K562 (cell line): Measurements from ENCODE around the gene HOXB7. TPM values are rescaled to one million over a fixed set of nuclear protein-coding genes. Genes with fewer than 3 reads are reported as not detected.

Source experiments
- ATAC-seq: fragments of 200-7000 bp; cut with Tn5 transposase; 3 replicates; pipeline ENCODE4 v1.9.1; 2020; ENCODE audit warnings: moderate library complexity
- BruUV-seq: library from RNA; stranded (reverse); fragments of 400-500 nt; replicated peaks from 2 replicates; lab custom pipeline; 2021; lab: Mats Ljungman, UMichigan
- CTCF ChIA-PET: fragments of 300-600 bp; formaldehyde crosslinking; extraction: SDS; loops from one replicate; lab custom pipeline; 2021; ENCODE audit warnings: low intra/inter-chr PET ratio; lab: Yijun Ruan, JAX
- POLR2A ChIA-PET: fragments of 300-600, 350-650 bp; sonication (Branson Sonifier 250); formaldehyde crosslinking; extraction: SDS; loops from one replicate; lab custom pipeline; 2021; ENCODE audit warnings: antibody characterized with exemption, inconsistent platforms; lab: Yijun Ruan, JAX
- DNase-seq, 4 experiments: peaks; one replicate each; pipeline versions ENCODE4 v3.0.0 to v3.0.0-alpha.2; 2011 to 2018; ENCODE audit warnings: low spot score in 3 of 4, mixed read lengths in 3 of 4; ENCODE audit errors: extremely low read depth in 1 of 4
- FAIRE-seq: peaks from 2 replicates; lab custom pipeline; 2011; peaks lifted over from hg19 to GRCh38; lab: Jason Lieb, UNC
- H2AFZ ChIP-seq: 2 replicates; pipeline ENCODE4 v1.6.0; 2011; ENCODE audit warnings: low read depth, low read length, control low read depth, inconsistent platforms
- H3K27ac ChIP-seq: fragments of 200-600 bp; 3 replicates; pipeline ENCODE4 v1.8.0; 2011; ENCODE audit warnings: low read depth, mild to moderate bottlenecking, control low read depth, inconsistent platforms, low read length, moderate library complexity, mixed read lengths; ENCODE audit errors: extremely low read depth
- H3K27me3 ChIP-seq, 2 experiments: fragments of 300-600 bp in 1 of 2; 2 replicates in 1 of 2; 3 replicates in 1 of 2; pipeline versions ENCODE4 v1.6.0 to v1.8.0; 2011; ENCODE audit warnings: inconsistent platforms in 2 of 2, low read length in 2 of 2, mild to moderate bottlenecking in 1 of 2, mixed read lengths in 1 of 2, moderate library complexity in 1 of 2; ENCODE audit not compliant: control insufficient read depth in 2 of 2, insufficient read depth in 2 of 2
- H3K36me3 ChIP-seq: fragments of 300-600 bp; 3 replicates; pipeline ENCODE4 v1.8.0; 2011; ENCODE audit warnings: mild to moderate bottlenecking, low read length, inconsistent platforms; ENCODE audit not compliant: control insufficient read depth, insufficient read depth
- H3K4me1 ChIP-seq, 2 experiments: fragments of 200-600 bp in 1 of 2; replicated peaks in 1 of 2; 2 replicates in 1 of 2; 3 replicates in 1 of 2; pipeline versions ENCODE4 v1.5.1 to v1.8.0; 2011; ENCODE audit warnings: inconsistent platforms in 2 of 2, low read length in 2 of 2, mild to moderate bottlenecking in 1 of 2, mixed read lengths in 1 of 2, moderate library complexity in 1 of 2; ENCODE audit not compliant: control insufficient read depth in 2 of 2, insufficient read depth in 2 of 2
- H3K4me2 ChIP-seq: 2 replicates; pipeline ENCODE4 v1.6.1; 2011; ENCODE audit warnings: low read length, control low read depth, inconsistent platforms, mixed read lengths; ENCODE audit not compliant: insufficient read depth
- H3K4me3 ChIP-seq: fragments of 200-600 bp; sonication (generic), shearing (Covaris generic); 2 replicates; pipeline ENCODE4 v1.5.1; 2016; ENCODE audit warnings: control low read depth, inconsistent platforms
- H3K79me2 ChIP-seq: fragments of 200-600 bp; 3 replicates; pipeline ENCODE4 v1.8.0; 2011; ENCODE audit warnings: low read length, inconsistent platforms; ENCODE audit not compliant: control insufficient read depth, insufficient read depth
- H3K9ac ChIP-seq, 2 experiments: 2 replicates each; pipeline versions ENCODE4 v1.6.0 to v1.6.1; 2011; ENCODE audit warnings: low read depth in 2 of 2, low read length in 2 of 2, control low read depth in 1 of 2, inconsistent platforms in 1 of 2, mild to moderate bottlenecking in 1 of 2, mixed read lengths in 1 of 2; ENCODE audit not compliant: insufficient read depth in 1 of 2
- H3K9me1 ChIP-seq: one replicate; pipeline ENCODE4 v1.6.0; 2011; ENCODE audit warnings: inconsistent platforms, mild to moderate bottlenecking, low read length, moderate library complexity; ENCODE audit not compliant: control insufficient read depth, insufficient read depth
- H3K9me3 ChIP-seq: replicated peaks from 2 replicates; pipeline ENCODE4 v1.5.1; 2011; ENCODE audit warnings: low read depth, low read length, inconsistent platforms; ENCODE audit not compliant: control insufficient read depth, insufficient read depth
- H4K20me1 ChIP-seq: replicated peaks from 2 replicates; pipeline ENCODE4 v1.6.1; 2011; ENCODE audit warnings: low read length, inconsistent platforms, mixed read lengths; ENCODE audit not compliant: control insufficient read depth, insufficient read depth
- CEBPB ChIP-seq: fragments of 450-650 bp; IDR thresholded peaks from 2 replicates; pipeline ENCODE4 v1.6.1; 2016; ENCODE audit warnings: missing genetic modification characterization, missing compliant biosample characterization
- CEBPZ ChIP-seq: fragments of 150-350 bp; IDR thresholded peaks from 2 replicates; pipeline ENCODE4 v1.6.1; 2014; ENCODE audit warnings: low read depth, mild to moderate bottlenecking, low read length, borderline replicate concordance
- GABPB2 ChIP-seq: fragments of 250-450 bp; sonication (Bioruptor Pico); conservative IDR thresholded peaks from 2 replicates; pipeline ENCODE4 v1.5.1; 2021; ENCODE audit warnings: mild to moderate bottlenecking
- GTF2F1 ChIP-seq: IDR thresholded peaks from 2 replicates; pipeline ENCODE4 v1.6.1; 2011; ENCODE audit warnings: low read depth, low read length, improper control_type of control experiment
- HDAC8 ChIP-seq: fragments of 450-650 bp; IDR thresholded peaks from 2 replicates; pipeline ENCODE4 v1.6.1; 2016; ENCODE audit warnings: mild to moderate bottlenecking, missing genetic modification characterization, moderate library complexity, missing compliant biosample characterization
- PHB2 ChIP-seq: fragments of 450-650 bp; IDR thresholded peaks from 2 replicates; pipeline ENCODE4 v1.6.1; 2017; ENCODE audit warnings: low read depth
- RHOXF2B ChIP-seq: fragments of 250-450 bp; sonication (Bioruptor Pico); conservative IDR thresholded peaks from 2 replicates; pipeline ENCODE4 v1.5.1; 2021
- SMARCE1 ChIP-seq: fragments of 450-650 bp; IDR thresholded peaks from 2 replicates; pipeline ENCODE4 v1.7.1; 2016; ENCODE audit warnings: mild to moderate bottlenecking
- TBP ChIP-seq: optimal IDR thresholded peaks from 2 replicates; pipeline ENCODE3; 2011; ENCODE audit warnings: low read depth, low read length, improper control_type of control experiment
- TOE1 ChIP-seq, 2 experiments: fragments of 450-650 bp in 1 of 2; sonication (generic) in 1 of 2; formaldehyde crosslinking in 1 of 2; IDR thresholded peaks; 2 replicates each; pipeline versions ENCODE4 v1.7.1 to v1.8.0; 2016 to 2022; ENCODE audit warnings: borderline replicate concordance in 2 of 2, mild to moderate bottlenecking in 2 of 2, antibody characterized with exemption in 1 of 2, inconsistent platforms in 1 of 2, low read depth in 1 of 2, missing genetic modification reagents in 1 of 2, moderate library complexity in 1 of 2
- ZNF134 ChIP-seq: fragments of 250-450 bp; sonication (Bioruptor Pico); conservative IDR thresholded peaks from 2 replicates; pipeline ENCODE4 v1.4.0; 2020
- WGBS: fragments of 100-300 bp; shearing (Covaris generic); methylation state at CpG from one replicate; pipeline ENCODE4 v1.1.6; 2016; ENCODE audit warnings: low coverage, mixed read lengths; ENCODE audit not compliant: insufficient coverage; ENCODE audit errors: missing lambda C conversion rate; 5-methylcytosine and 5-hydroxymethylcytosine counted together
- in situ Hi-C: fragments of 300-500 bp; cut with MboI; formaldehyde crosslinking; loops from 4 replicates; pipeline ENCODE4 v1.15.0; 2018; ENCODE audit warnings: inconsistent platforms, mixed read lengths
- intact Hi-C: fragments of 100-400 bp; cut with micrococcal nuclease; formaldehyde crosslinking; loops from 2 replicates; pipeline ENCODE4 v1.14.2; 2022
- polyA plus RNA-seq, 8 experiments: library from polyadenylated mRNA; depleted of rRNA in 4 of 8; stranded (reverse) in 5 of 8; unstranded in 3 of 8; fragments of >200 nt; fragmentation: Nextera tagmentation in 2 of 8; fragmentation: Illumina TruSeq in 1 of 8; extraction: Ambion mirVana in 2 of 8; extraction: Trizol in 1 of 8; gene quantifications; 2 replicates each; pipeline versions ENCODE4 v1.2.1 to v1.2.3, GENCODE V29; 2011 to 2014; ENCODE audit warnings: inconsistent platforms in 1 of 8, missing spikeins in 1 of 8
- total RNA-seq, 7 experiments: library from RNA; depleted of rRNA in 6 of 7; stranded (reverse); fragments of >200 nt in 6 of 7; fragmentation: Illumina TruSeq in 2 of 7; extraction: Trizol in 2 of 7; gene quantifications; 2 replicates each; pipeline versions ENCODE4 v1.2.1 to v1.2.3, GENCODE V29; 2011 to 2021; ENCODE audit warnings: low replicate concordance in 1 of 7
- TF ChIP-seq, protein P1 (sequence below), 2 experiments: IDR thresholded peaks; 2 replicates each; pipeline ENCODE4 v1.6.1; 2011; ENCODE audit warnings: borderline replicate concordance in 1 of 2, control low read depth in 1 of 2, low read depth in 1 of 2, low read length in 1 of 2, mild to moderate bottlenecking in 1 of 2, mixed read lengths in 1 of 2, moderate library complexity in 1 of 2; ENCODE audit not compliant: insufficient read depth in 1 of 2, insufficient read length in 1 of 2, poor library complexity in 1 of 2, severe bottlenecking in 1 of 2; ENCODE audit errors: extremely low read depth in 1 of 2

HOXB7 gene
- total and polyA plus RNA-seq, 9 of the 15 experiments (the other 6 are each of a cell fraction or from before 2014, with no cell fraction given): 5.5 to 16.7 (median 8.3) TPM

DNA sequence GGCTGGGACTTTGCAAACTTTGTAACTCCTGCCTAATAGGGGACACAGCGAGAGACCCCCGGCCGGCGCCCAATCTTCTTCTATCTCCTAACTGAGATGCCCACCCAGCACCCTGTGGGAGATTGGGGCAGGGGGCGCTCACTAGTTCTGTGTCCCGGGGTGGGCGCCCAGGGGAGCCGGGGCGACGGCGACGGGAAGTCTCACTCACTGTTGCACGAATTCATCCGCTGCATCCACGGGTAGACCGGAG is 13.4 kb downstream of the HOXB7 start:
- H3K9ac ChIP-seq: no peak overlapping the region
- TF ChIP-seq TBP (no peak), TOE1 (IDR thresholded peaks at IDR 0.05; ENCODE audit: borderline replicate concordance) (no peak), TOE1 (CRISPR knock-in tag; IDR thresholded peaks at IDR 0.05; ENCODE audit: borderline replicate concordance, low read depth) (no peak), HDAC8 (no peak), CEBPB (tag) (no peak), ZNF134 (no peak), PHB2 (no peak), GABPB2 (CRISPR knock-in tag) (no peak), GTF2F1 (no peak), CEBPZ (no peak), SMARCE1 (no peak), RHOXF2B (CRISPR knock-in tag) (no peak)
- TF ChIP-seq, protein P1, sequence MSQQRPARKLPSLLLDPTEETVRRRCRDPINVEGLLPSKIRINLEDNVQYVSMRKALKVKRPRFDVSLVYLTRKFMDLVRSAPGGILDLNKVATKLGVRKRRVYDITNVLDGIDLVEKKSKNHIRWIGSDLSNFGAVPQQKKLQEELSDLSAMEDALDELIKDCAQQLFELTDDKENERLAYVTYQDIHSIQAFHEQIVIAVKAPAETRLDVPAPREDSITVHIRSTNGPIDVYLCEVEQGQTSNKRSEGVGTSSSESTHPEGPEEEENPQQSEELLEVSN (IDR thresholded peaks at IDR 0.05; ENCODE audit: borderline replicate concordance in 1 of 2, extremely low read depth in 1 of 2, insufficient read depth in 1 of 2, insufficient read length in 1 of 2, low read depth in 1 of 2, low read length in 1 of 2, poor library complexity in 1 of 2, severe bottlenecking in 1 of 2): no peak
- TF ChIP-seq, all 486 proteins: peak for 0
- Histone ChIP-seq H3K79me2 (peaks cover 39% of the 10 kb centered on the region), H2AFZ (no peak overlapping the region), H3K27me3 (no peaks in the 10 kb centered on the region), H3K9me3 (no peaks in the 10 kb centered on the region), H4K20me1 (no peaks in the 10 kb centered on the region; the same call in 1 of the 2 replicates), H3K9me1 (no peaks in the 10 kb centered on the region), H3K4me3 (no peak overlapping the region), H3K4me2 (no peak overlapping the region), H3K36me3 (no peaks in the 10 kb centered on the region; the same call in 2 of the 3 replicates), H3K27ac (no peak overlapping the region), H3K4me1 (peaks cover 29 to 61% of the 10 kb centered on the region in 2 experiments; a peak in 4 of 5 replicates)
- no peak for DNase-seq
- ATAC-seq: no peak
- in situ Hi-C loops (no loop called here), intact Hi-C loops (no loop called here)
- no peak for FAIRE-seq
- no TSS peak for BruUV-seq
- 95% methylated on average over 8 of the region's 16 CpGs for WGBS
- CTCF ChIA-PET: no interaction called here
- POLR2A ChIA-PET: no interaction called here
